GM19099 (cell line): ENCODE measurements around the gene DNAJB6.

ENCODE experiments used
- POLR2A ChIP-seq: IDR thresholded peaks from 3 replicates; pipeline ENCODE4 v1.6.1; 2011; ENCODE audit warnings: low read depth; ENCODE audit not compliant: insufficient read length; ENCODE audit errors: extremely low read depth

The DNAJB6 gene

GRCh38 chr7:157413881-157414701, 77.3 kb downstream of the DNAJB6 start:
- TF ChIP-seq POLR2A = no peak

- no peak for TF ChIP-seq POLR2A
These were observed 77.9 kb downstream of the DNAJB6 start for GRCh38 chr7:157414702-157415096.

GRCh38 chr7:157415486-157415885, 78.7 kb downstream of the DNAJB6 start:
- no peak for TF ChIP-seq POLR2A

DNA sequence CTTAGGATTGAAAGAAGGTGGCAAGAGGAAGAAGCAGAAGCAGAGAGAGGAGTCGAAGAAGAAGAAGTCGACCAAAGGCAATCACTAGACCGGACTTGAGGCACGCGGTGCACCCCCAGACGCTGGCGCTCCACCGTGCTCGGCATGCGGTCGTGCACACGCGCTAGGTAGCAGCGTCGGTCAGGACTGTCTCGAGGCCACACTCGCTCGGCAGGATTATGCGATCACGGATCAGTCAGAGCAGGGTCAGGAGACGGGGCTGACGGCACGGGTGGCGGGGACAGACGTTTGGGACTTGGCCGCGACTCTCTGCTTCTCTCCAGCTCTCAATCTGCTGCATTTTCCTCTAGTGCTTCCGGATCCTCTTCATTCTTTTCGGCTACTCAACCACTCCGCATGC, 79.2 kb downstream of the DNAJB6 start:
- no peak for TF ChIP-seq POLR2A

DNA sequence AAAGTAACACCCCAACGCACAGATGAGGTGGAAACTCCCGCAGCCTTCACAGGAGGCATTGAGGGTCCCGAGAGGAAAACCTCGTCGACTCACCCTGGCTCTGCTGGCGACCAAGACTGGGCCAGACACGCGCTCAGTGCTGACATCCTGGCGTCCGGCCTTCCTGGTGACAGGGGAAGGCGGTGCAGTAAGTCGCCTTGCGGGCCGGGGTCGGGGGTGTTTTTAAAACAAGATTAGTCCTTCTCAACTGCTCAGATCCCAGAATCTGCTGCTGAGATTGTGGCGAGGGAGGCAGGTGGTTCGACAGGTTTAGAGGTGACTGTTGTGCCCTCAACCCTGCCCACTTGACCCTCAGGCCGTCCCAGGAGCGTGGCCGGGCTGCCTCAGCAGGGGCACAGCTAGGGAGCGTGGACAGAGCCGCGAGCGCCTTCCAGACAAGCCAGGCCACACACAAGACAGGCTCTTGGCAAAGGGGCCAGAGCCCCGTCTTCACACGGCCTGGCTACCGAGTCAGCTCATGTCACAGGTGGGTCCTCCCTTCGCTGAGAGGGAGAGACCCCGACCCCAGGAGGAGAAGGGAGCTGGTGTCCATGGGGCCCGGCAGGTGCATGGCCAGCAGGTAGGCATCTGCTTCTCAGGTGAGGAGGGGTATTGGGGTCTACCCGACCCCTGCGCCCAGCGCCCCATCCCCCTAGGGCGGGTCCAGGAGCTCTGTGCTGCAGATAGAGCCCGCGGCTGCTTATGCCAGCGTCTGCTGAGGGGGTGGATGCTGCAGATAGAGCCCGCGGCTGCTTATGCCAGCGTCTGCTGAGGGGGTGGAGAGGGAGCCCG, 81.6 kb downstream of the DNAJB6 start:
- TF ChIP-seq POLR2A = no peak

DNA sequence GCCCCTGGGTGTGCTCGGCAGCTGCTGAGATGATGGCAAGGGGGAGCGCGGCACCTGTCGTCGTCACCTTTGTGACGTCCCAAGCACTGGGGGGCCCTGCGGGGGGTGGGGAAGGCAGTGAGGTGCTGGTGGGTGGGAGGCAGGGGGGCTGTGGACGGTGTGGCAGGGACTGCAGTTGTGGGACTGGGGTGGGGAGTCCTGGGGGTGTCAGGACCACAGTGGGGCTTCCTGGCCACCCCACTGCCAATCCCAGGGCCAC, 82.2 kb downstream of the DNAJB6 start:
- no peak for TF ChIP-seq POLR2A

DNA sequence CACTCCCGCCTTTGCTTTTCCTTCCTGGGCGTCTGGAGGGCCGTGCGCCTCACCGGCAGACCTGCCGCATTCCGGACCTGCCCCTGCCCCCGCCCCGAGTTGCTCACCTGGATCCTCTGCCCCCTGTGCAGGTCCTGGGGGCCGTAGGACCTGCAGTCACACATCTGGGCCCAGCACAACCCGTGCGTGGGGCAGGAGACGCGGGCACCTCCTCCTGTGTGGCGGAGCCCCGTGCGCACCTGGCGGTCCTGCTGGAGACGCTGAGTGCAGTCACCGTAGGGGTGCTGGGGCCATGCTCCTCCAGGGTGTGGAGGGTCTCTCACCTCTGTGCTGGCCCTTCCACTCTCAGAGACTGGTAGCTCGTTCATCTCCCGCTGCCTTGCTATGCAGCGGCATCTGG, 85.5 kb downstream of the DNAJB6 start:
- TF ChIP-seq POLR2A = no peak

DNA sequence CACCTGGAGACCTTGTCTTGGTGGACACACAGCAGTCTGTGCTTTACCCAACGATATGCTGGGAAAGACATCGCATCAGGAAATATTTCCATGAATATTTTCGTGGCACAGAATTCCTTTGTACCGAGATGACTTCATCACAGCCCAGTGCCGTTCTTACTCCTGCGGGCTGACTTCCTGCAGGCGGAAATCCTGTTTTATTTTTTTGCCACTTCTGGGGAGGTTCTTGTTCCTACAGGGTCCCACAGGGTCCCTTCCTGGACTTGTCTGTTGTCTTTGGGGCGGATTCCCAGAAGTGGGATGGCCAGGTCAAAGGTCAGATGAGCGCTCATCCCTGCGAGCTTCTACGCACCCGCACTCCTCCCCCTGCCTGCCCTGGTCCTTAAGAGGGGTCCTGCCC, 86.5 kb downstream of the DNAJB6 start:
- TF ChIP-seq POLR2A = no peak

DNA sequence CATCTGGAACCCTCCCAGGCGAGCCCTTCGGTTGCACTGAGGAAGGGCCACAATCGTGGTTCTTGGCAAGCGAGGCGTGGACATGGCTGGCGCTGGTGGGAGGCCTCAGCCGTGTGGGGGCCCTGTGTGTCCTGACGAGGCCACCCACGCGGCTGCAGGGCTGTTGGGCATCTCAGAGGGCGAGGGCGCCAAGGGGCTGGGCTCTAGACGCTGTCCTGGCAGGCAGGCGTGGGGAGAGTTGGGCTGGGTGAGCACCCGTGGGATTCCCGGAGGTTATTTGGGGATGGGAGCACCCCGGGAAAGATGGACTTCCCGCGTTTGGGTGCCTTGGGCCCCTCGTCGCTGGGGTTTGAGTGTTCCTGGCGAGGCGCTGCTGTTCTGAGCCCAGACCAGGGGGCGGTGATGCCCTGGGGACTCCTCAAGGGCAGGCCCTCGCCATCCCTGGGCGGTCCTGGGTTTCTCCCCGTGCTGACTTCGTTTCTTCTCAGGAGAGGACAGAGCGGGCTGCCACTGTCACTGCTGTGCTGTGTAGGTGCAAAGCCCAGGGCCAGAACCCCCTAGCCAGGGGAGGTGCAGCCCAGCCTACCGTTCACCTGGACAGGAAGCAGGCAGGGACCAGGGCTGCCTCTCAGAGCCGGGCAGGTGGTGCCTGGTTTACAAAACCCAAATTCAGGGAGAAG, 87.2 kb downstream of the DNAJB6 start:
- no peak for TF ChIP-seq POLR2A

DNA sequence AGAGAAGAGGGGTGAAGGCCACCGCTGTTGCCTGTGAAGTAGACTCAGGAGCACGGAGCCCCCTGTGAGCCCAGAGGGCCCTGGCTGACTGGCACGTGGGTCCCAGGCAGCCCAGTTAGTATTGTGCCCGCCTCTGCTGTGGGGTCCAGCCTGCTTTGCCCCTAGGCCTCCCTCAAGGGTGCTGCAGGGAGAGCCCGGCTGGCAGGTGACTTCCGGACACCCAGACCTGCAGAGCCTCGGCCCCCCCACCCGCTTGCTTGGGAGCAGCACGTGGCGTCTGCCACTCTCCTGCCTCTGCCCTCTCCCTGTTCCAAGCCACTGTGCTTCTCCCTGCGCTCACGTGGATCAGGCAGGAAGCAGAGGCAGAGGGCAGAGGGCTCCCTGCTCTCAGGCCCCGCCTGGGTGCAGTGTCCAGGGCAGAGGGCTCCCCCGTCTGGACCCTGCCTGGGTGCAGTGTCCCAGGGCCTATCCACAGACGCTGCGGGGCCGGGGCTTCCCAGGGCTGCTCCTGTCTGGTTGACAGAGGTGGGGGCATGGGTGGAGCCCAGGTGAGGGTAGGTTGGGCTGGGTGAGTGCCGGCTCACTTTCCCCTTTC, 88.4 kb downstream of the DNAJB6 start:
- TF ChIP-seq POLR2A = no peak

GRCh38 chr7:157425761-157426160, 89.0 kb downstream of the DNAJB6 start:
- no peak for TF ChIP-seq POLR2A

DNA sequence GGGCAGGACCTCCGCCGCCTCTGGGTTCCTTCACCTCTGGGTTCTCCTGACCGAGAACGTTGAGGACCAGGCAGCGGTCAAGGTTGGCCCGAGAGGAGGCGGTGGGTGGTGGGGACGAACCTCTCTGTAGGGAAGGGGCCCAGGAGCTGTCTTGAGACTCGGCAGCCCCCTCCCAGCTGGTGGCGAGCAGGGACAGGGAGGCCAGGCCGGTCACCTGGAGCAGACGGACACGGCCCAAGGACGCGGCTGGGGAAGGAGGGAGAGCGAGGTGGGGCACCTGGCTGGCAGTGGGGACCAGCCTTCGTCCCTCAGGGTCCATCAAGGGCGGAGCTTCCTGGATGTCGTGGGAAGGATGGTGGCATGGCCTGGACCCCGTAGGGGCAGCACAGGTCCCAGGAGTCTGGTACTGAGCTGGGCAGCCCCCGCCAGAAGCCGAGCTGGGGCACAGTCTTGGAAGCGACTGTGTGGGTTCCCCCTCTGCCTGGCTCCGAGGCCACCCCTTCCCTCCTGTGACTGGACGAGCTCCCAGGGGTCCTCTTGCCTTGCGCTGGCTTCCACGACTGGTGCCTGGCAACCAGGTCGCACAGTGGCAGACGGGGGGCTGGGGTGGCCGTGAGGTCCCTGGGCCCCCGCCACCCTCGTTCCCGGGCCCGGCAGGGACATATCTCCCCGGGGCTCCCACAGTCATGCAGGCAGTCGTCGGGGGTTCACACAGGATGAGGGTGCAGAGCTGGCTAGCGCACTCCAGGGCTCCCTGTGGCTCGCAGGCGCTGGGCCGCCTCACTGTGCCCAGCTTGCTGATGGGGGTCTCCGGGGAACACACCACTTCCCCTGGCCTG, 89.9 kb downstream of the DNAJB6 start:
- no peak for TF ChIP-seq POLR2A

- no peak for TF ChIP-seq POLR2A
These were observed 91.2 kb downstream of the DNAJB6 start for GRCh38 chr7:157427811-157428553.

DNA sequence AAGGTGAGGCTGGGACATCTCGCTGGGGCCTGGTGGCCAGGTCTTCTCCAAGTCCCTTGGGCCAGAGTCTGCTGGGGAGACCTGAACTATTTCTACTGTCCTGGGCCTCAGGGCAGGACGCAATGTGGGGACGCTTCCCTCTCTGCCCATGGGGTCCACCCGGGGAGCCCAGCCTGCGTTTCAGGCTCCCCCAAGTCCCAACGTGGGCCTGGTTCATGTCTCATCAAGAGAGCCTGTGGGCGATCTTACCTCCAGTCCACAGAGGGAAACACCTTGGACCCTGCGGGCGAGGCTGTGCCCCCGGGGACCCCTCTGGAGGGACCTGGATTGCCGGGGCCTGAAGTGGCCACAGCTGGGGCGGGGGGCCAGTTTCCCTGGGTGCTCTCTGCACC, 91.7 kb downstream of the DNAJB6 start:
- no peak for TF ChIP-seq POLR2A
